OCI-LY7 (cell line): ENCODE data around the gene C4orf51.

Experiments
- CTCF ChIP-seq: fragments of 200-600 bp; sonication (generic); conservative IDR thresholded peaks from 2 replicates; pipeline ENCODE4 v1.5.1; 2014; ENCODE audit warnings: mild to moderate bottlenecking, antibody characterized with exemption, low read length, moderate library complexity, mixed read lengths
- EZH2phosphoT487 ChIP-seq: fragments of 200-600 bp; sonication (generic); IDR thresholded peaks from 2 replicates; pipeline ENCODE4 v1.6.1; 2018; ENCODE audit warnings: low read depth, borderline replicate concordance, mild to moderate bottlenecking, mixed run types, antibody characterized with exemption, low read length, moderate library complexity, mixed read lengths

GRCh38 chr4:145779319-145779801, 99.4 kb downstream of the C4orf51 start:
- TF ChIP-seq CTCF (no peak), EZH2phosphoT487 (no peak)
